Measurements from ENCODE around the gene KCNJ14.
A peak's percentile ranks its signal among the peaks of the same experiment; 100 is the strongest.

Gene KCNJ14

DNA sequence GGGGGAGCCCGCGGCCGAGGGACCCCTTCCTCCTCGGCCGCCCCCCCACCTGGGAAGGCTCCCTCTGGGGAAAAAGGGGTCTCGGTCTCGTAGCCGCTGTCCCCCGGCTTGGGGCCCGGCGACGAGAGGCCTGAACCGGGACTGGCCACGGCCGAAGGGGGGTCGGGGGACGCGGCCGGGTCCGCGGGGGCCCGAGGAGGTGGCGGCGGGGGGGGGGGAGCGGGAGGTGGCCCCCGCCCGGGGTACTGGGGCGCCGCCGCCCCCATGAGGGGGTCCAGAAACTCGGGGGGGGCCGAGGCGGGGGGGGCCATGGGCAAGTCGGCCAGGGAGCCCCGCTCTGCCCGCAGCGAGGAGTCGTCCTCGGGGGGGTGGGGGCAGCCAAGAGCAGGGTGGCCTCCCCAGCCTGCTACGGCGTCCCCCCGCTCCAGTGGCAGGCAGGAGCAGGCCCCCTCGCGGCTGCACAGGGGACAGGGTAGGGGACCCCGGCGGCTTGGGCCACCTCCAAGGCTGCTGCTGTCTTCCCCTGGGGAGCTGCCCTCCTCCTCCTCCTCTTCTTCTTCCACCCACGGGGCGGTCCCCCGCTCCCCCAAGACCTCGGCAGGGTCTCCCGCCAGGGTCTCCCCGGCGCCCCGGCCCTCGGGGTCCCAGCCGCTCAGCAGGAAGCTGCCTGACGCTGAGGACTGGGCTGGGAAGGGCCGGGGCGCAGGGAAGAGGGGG lies 43.4 kb downstream of the KCNJ14 start:
- 0 out of 3 replicates have a peak, but pooled peaks have one; percentile 15 for ATAC-seq
- TF ChIP-seq ESRRG (CRISPR knock-in tag; IDR thresholded peaks at IDR 0.05) (no peak), ARNTL (CRISPR knock-in tag; IDR thresholded peaks at IDR 0.05; ENCODE audit: borderline replicate concordance, low read depth) (no peak)
- TF ChIP-seq, protein P1, sequence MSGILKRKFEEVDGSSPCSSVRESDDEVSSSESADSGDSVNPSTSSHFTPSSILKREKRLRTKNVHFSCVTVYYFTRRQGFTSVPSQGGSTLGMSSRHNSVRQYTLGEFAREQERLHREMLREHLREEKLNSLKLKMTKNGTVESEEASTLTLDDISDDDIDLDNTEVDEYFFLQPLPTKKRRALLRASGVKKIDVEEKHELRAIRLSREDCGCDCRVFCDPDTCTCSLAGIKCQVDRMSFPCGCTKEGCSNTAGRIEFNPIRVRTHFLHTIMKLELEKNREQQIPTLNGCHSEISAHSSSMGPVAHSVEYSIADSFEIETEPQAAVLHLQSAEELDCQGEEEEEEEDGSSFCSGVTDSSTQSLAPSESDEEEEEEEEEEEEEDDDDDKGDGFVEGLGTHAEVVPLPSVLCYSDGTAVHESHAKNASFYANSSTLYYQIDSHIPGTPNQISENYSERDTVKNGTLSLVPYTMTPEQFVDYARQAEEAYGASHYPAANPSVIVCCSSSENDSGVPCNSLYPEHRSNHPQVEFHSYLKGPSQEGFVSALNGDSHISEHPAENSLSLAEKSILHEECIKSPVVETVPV (CRISPR knock-in tag; IDR thresholded peaks at IDR 0.05) = no peak

DNA sequence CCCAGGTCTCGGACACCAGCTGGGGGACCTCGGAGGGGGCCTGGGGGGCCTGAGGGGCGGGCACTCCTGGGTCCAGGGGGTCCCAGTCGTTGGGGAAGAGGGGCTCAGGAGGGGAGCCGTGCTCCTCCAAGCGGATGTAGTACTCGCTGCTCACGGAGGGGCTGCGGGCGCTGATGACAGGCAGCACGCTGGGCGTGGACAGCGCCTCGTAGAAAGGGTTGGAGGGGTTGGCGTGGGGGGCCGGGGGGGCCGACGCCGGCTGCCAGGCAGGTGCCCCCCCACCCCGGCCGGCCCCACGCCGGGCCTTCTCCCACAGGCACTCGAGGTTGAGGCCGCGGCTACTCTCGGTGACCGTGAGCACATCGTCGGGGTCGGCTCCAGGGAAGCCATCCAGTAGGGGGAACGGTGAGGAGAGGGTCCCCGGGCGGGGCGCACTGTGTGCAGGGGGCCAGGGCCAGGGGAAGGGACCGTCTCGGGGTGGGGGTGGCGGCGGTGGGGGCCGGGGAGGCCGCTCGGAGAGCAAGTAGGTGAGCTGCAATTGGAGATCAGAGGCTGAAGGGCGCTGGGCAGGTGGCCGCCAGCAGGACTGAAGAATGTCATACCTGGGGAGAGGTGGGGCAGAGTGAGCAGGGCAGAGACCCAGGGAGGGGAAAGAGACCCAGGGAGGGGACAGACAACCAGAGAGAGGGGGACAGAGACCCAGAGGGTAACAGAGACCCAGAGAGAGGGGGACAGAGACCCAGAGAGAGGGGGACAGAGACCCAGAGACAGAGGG lies 44.1 kb downstream of the KCNJ14 start:
- ATAC-seq = no peak
- TF ChIP-seq ARNTL (CRISPR knock-in tag; IDR thresholded peaks at IDR 0.05; ENCODE audit: borderline replicate concordance, low read depth) = no peak
- no peak for TF ChIP-seq ZC3H10 (CRISPR knock-in tag; IDR thresholded peaks at IDR 0.05)
- no peak for TF ChIP-seq ESRRG (CRISPR knock-in tag; IDR thresholded peaks at IDR 0.05)
- no peak for TF ChIP-seq TCF4 (CRISPR knock-in tag; IDR thresholded peaks at IDR 0.05; ENCODE audit: borderline replicate concordance)
- TF ChIP-seq, protein P2, sequence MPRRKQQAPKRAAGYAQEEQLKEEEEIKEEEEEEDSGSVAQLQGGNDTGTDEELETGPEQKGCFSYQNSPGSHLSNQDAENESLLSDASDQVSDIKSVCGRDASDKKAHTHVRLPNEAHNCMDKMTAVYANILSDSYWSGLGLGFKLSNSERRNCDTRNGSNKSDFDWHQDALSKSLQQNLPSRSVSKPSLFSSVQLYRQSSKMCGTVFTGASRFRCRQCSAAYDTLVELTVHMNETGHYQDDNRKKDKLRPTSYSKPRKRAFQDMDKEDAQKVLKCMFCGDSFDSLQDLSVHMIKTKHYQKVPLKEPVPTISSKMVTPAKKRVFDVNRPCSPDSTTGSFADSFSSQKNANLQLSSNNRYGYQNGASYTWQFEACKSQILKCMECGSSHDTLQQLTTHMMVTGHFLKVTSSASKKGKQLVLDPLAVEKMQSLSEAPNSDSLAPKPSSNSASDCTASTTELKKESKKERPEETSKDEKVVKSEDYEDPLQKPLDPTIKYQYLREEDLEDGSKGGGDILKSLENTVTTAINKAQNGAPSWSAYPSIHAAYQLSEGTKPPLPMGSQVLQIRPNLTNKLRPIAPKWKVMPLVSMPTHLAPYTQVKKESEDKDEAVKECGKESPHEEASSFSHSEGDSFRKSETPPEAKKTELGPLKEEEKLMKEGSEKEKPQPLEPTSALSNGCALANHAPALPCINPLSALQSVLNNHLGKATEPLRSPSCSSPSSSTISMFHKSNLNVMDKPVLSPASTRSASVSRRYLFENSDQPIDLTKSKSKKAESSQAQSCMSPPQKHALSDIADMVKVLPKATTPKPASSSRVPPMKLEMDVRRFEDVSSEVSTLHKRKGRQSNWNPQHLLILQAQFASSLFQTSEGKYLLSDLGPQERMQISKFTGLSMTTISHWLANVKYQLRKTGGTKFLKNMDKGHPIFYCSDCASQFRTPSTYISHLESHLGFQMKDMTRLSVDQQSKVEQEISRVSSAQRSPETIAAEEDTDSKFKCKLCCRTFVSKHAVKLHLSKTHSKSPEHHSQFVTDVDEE (CRISPR knock-in tag; IDR thresholded peaks at IDR 0.05) = no peak
- TF ChIP-seq RARB (CRISPR knock-in tag; IDR thresholded peaks at IDR 0.05) = no peak
- TF ChIP-seq TOX (CRISPR knock-in tag; IDR thresholded peaks at IDR 0.05; ENCODE audit: borderline replicate concordance) = no peak
- TF ChIP-seq ZNF8 (CRISPR knock-in tag; IDR thresholded peaks at IDR 0.05) = no peak
- no peak for TF ChIP-seq ISL1 (CRISPR knock-in tag; IDR thresholded peaks at IDR 0.05)
- no peak for TF ChIP-seq PPARA (CRISPR knock-in tag; IDR thresholded peaks at IDR 0.05; ENCODE audit: borderline replicate concordance)
- no peak for TF ChIP-seq BACH2 (CRISPR knock-in tag; IDR thresholded peaks at IDR 0.05; ENCODE audit: borderline replicate concordance)
- no peak for TF ChIP-seq CSDC2 (CRISPR knock-in tag; IDR thresholded peaks at IDR 0.05)

DNA sequence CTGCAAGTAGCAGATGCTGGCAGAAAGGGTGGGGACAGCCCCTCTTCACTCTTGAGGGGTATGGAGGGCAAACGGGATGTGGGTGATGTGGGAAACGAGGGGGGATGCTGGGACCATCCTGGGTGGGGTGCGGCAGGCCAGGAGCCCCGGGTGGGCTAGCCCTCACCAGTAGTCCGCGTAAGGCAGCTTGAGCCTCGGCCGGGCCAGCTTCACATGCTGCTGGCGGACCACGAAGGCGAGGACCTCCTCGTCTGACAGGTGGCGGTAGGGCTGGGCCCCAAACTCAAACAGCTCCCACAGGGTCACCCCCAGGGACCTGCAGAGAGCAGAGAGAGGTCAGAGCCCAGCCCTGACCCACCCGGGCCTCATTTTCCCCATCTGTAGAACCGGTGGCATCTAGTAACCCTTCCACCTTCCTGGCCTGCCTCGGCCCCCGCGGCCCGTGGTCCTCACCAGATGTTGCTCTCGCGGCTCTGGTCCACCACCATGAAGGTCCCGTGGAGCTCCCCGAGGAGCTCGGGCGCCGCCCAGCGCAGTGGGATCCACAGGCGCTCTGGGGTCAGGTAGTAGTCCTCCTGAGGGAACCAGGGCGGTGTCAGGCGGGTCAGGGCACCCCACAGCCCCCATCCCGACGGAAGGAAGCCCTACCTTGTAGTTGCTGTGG lies 45.6 kb downstream of the KCNJ14 start:
- no peak for ATAC-seq
- TF ChIP-seq, protein P2 (CRISPR knock-in tag; IDR thresholded peaks at IDR 0.05) = no peak
- TF ChIP-seq, protein P1 (CRISPR knock-in tag; IDR thresholded peaks at IDR 0.05) = no peak
- TF ChIP-seq CSDC2 (CRISPR knock-in tag; IDR thresholded peaks at IDR 0.05) = no peak
- no peak for TF ChIP-seq ZNF8 (CRISPR knock-in tag; IDR thresholded peaks at IDR 0.05)
- TF ChIP-seq, protein P3, sequence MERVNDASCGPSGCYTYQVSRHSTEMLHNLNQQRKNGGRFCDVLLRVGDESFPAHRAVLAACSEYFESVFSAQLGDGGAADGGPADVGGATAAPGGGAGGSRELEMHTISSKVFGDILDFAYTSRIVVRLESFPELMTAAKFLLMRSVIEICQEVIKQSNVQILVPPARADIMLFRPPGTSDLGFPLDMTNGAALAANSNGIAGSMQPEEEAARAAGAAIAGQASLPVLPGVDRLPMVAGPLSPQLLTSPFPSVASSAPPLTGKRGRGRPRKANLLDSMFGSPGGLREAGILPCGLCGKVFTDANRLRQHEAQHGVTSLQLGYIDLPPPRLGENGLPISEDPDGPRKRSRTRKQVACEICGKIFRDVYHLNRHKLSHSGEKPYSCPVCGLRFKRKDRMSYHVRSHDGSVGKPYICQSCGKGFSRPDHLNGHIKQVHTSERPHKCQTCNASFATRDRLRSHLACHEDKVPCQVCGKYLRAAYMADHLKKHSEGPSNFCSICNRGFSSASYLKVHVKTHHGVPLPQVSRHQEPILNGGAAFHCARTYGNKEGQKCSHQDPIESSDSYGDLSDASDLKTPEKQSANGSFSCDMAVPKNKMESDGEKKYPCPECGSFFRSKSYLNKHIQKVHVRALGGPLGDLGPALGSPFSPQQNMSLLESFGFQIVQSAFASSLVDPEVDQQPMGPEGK (CRISPR knock-in tag; IDR thresholded peaks at IDR 0.05; ENCODE audit: borderline replicate concordance) = no peak
- TF ChIP-seq, protein P4, sequence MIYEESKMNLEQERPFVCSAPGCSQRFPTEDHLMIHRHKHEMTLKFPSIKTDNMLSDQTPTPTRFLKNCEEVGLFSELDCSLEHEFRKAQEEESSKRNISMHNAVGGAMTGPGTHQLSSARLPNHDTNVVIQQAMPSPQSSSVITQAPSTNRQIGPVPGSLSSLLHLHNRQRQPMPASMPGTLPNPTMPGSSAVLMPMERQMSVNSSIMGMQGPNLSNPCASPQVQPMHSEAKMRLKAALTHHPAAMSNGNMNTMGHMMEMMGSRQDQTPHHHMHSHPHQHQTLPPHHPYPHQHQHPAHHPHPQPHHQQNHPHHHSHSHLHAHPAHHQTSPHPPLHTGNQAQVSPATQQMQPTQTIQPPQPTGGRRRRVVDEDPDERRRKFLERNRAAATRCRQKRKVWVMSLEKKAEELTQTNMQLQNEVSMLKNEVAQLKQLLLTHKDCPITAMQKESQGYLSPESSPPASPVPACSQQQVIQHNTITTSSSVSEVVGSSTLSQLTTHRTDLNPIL (CRISPR knock-in tag; IDR thresholded peaks at IDR 0.05; ENCODE audit: low read depth) = no peak
- no peak for TF ChIP-seq PPARA (CRISPR knock-in tag; IDR thresholded peaks at IDR 0.05; ENCODE audit: borderline replicate concordance)
- TF ChIP-seq ZNF565 (CRISPR knock-in tag; conservative IDR thresholded peaks at IDR 0.05; ENCODE audit: low read depth) = no peak
- TF ChIP-seq TOX (CRISPR knock-in tag; IDR thresholded peaks at IDR 0.05; ENCODE audit: borderline replicate concordance) = no peak
- TF ChIP-seq ZNF70 (CRISPR knock-in tag; IDR thresholded peaks at IDR 0.05) = no peak
- no peak for TF ChIP-seq OSR1 (CRISPR knock-in tag; IDR thresholded peaks at IDR 0.05)
- TF ChIP-seq ESRRG (CRISPR knock-in tag; IDR thresholded peaks at IDR 0.05) = no peak
- TF ChIP-seq, protein P5, sequence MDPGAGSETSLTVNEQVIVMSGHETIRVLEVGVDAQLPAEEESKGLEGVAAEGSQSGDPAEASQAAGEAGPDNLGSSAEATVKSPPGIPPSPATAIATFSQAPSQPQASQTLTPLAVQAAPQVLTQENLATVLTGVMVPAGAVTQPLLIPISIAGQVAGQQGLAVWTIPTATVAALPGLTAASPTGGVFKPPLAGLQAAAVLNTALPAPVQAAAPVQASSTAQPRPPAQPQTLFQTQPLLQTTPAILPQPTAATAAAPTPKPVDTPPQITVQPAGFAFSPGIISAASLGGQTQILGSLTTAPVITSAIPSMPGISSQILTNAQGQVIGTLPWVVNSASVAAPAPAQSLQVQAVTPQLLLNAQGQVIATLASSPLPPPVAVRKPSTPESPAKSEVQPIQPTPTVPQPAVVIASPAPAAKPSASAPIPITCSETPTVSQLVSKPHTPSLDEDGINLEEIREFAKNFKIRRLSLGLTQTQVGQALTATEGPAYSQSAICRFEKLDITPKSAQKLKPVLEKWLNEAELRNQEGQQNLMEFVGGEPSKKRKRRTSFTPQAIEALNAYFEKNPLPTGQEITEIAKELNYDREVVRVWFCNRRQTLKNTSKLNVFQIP (CRISPR knock-in tag; IDR thresholded peaks at IDR 0.05; ENCODE audit: borderline replicate concordance, low read depth) = no peak
- no peak for TF ChIP-seq BACH2 (CRISPR knock-in tag; IDR thresholded peaks at IDR 0.05; ENCODE audit: borderline replicate concordance)
- no peak for TF ChIP-seq ARNTL (CRISPR knock-in tag; IDR thresholded peaks at IDR 0.05; ENCODE audit: borderline replicate concordance, low read depth)
- no peak for TF ChIP-seq ZFP3 (CRISPR knock-in tag; IDR thresholded peaks at IDR 0.05)
